ENCODE data around the gene TACR1. TPM values are rescaled to one million over a fixed set of nuclear protein-coding genes. Genes with fewer than 3 reads are reported as not detected.

The TACR1 gene
- total and polyA plus RNA-seq, 2 of the 13 experiments (the other 11 are each of a cell fraction or from before 2014, with no cell fraction given) = not detected

DNA sequence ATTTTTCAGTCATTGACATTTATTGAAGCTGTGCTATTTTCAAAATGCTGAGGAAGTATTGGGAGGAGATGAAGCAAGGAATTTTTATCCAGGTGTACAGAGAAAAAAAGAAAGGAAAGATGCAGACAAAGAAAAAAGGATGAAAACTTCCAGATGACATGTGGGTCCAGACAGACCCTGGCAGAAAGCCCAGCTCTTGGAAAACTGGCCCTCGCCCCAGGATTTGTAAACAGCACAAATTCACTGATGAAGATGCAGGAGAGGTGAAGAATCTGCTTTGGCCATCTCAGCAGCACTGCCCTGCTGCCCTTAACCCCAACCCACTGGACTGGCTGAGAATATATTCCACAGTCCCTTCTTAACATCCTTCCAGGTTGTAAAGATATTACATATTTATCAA lies 12.5 kb downstream of the TACR1 start:
- no peaks in the 10 kb centered on the region for H3K4me1 ChIP-seq (ENCODE audit: insufficient read depth, low read length)
- WGBS (ENCODE audit: low lambda C conversion rate) = 59% methylated on average over 1 of the region's 1 CpG
- H3K4me2 ChIP-seq (ENCODE audit: low read depth, low read length) = no peak overlapping the region
- H3K4me3 ChIP-seq (replicated peaks in 1 of 3; ENCODE audit: insufficient read depth in 1 of 3, low read depth in 2 of 3, low read length in 3 of 3) = no peak overlapping the region
- CTCF ChIA-PET (ENCODE audit: low intra/inter-chr PET ratio, low total read pairs) = no interaction called here
- TF ChIP-seq AHDC1 (CRISPR knock-in tag; IDR thresholded peaks at IDR 0.05; ENCODE audit: borderline replicate concordance) (no peak), ZNF549 (CRISPR knock-in tag; IDR thresholded peaks at IDR 0.05) (no peak), GZF1 (CRISPR knock-in tag; IDR thresholded peaks at IDR 0.05) (no peak), NFE2 (CRISPR knock-in tag; IDR thresholded peaks at IDR 0.05) (no peak), ARNT (IDR thresholded peaks at IDR 0.05) (no peak), ZXDC (CRISPR knock-in tag; IDR thresholded peaks at IDR 0.05) (no peak), SPEN (CRISPR knock-in tag; IDR thresholded peaks at IDR 0.05; ENCODE audit: low read depth) (no peak), ATAD3A (CRISPR knock-in tag; IDR thresholded peaks at IDR 0.05) (no peak), ZBTB33 (CRISPR knock-in tag; IDR thresholded peaks at IDR 0.05) (no peak), IRF2 (CRISPR knock-in tag; IDR thresholded peaks at IDR 0.05) (no peak), TARDBP (CRISPR knock-in tag; IDR thresholded peaks at IDR 0.05) (no peak), YEATS4 (CRISPR knock-in tag; IDR thresholded peaks at IDR 0.05; ENCODE audit: borderline replicate concordance) (no peak), ZNF12 (CRISPR knock-in tag; IDR thresholded peaks at IDR 0.05) (no peak), ZNF775 (CRISPR knock-in tag; IDR thresholded peaks at IDR 0.05; ENCODE audit: borderline replicate concordance) (no peak), HNRNPH1 (optimal IDR thresholded peaks at IDR 0.05; ENCODE audit: low read depth, low read length) (no peak), ZNF773 (CRISPR knock-in tag; IDR thresholded peaks at IDR 0.05; ENCODE audit: borderline replicate concordance) (no peak)
- in situ Hi-C loops (cut with HindIII; ENCODE audit: extremely low pct_ligation_motif_present, low pct_unique_long_range_greater_than_20kb) = no loop called here
- no peak for ATAC-seq
- no peaks in the 10 kb centered on the region for H3K79me2 ChIP-seq (ENCODE audit: insufficient read depth, low read length)
- no peak overlapping the region for H2AFZ ChIP-seq (ENCODE audit: low read length)
- H4K20me1 ChIP-seq (ENCODE audit: insufficient read depth, low read length) = no peaks in the 10 kb centered on the region
- no peak for DNase-seq (ENCODE audit: low spot score)
- POLR2A ChIA-PET = no interaction called here
- FAIRE-seq = no peak
- intact Hi-C loops (cut with micrococcal nuclease; ENCODE audit: unreplicated experiment) = no loop called here
- H3K27me3 ChIP-seq (ENCODE audit: control insufficient read depth in 1 of 2, insufficient read depth in 2 of 2, low read length in 2 of 2) = no peaks in the 10 kb centered on the region
- no TSS peak for BruUV-seq (replicated peaks)
- H3K9me3 ChIP-seq (ENCODE audit: low read length) = no peaks in the 10 kb centered on the region
- no peak overlapping the region for H3K9ac ChIP-seq (ENCODE audit: insufficient read depth, low read depth, low read length)
- no peaks in the 10 kb centered on the region for H3K36me3 ChIP-seq (replicated peaks in 1 of 2; ENCODE audit: control insufficient read depth in 1 of 2, insufficient read depth in 2 of 2, low read length in 2 of 2)
- H3K27ac ChIP-seq (ENCODE audit: extremely low read length, insufficient read depth, low read length) = no peak overlapping the region
